Trophoblast cell (in vitro differentiated cells and primary cell): ENCODE results near the gene DYNC2H1.

Experiments
- DNase-seq, 2 donors: peaks; one replicate each; pipeline ENCODE4 v3.0.0-alpha.2; 2016
- H2AFZ ChIP-seq: 2 replicates; pipeline ENCODE4 v1.6.1; 2013; ENCODE audit warnings: low read length, moderate library complexity, mild to moderate bottlenecking; ENCODE audit not compliant: insufficient read depth, poor library complexity
- H2AK5ac ChIP-seq: 2 replicates; pipeline ENCODE4 v1.6.1; 2013; ENCODE audit warnings: mild to moderate bottlenecking, low read length
- H2BK120ac ChIP-seq: 2 replicates; pipeline ENCODE4 v1.6.1; 2013; ENCODE audit warnings: low read length, mild to moderate bottlenecking, moderate library complexity; ENCODE audit not compliant: insufficient read depth, poor library complexity
- H2BK12ac ChIP-seq: 2 replicates; pipeline ENCODE4 v1.6.1; 2013; ENCODE audit warnings: mild to moderate bottlenecking, low read length, moderate library complexity
- H2BK5ac ChIP-seq: 2 replicates; pipeline ENCODE4 v1.6.1; 2013; ENCODE audit warnings: low read length, low read depth, moderate library complexity, mild to moderate bottlenecking; ENCODE audit not compliant: poor library complexity
- H3K14ac ChIP-seq: 2 replicates; pipeline ENCODE4 v1.6.1; 2013; ENCODE audit warnings: mild to moderate bottlenecking, low read length
- H3K18ac ChIP-seq: 2 replicates; pipeline ENCODE4 v1.6.1; 2013; ENCODE audit warnings: mild to moderate bottlenecking, low read length
- H3K23ac ChIP-seq: 2 replicates; pipeline ENCODE4 v1.6.1; 2013; ENCODE audit warnings: low read length
- H3K27ac ChIP-seq: 2 replicates; pipeline ENCODE4 v1.5.1; 2013; ENCODE audit warnings: low read depth, mild to moderate bottlenecking, inconsistent platforms, low read length, moderate library complexity
- H3K27me3 ChIP-seq: 2 replicates; pipeline ENCODE4 v1.6.1; 2013; ENCODE audit warnings: inconsistent platforms, mild to moderate bottlenecking, low read length, moderate library complexity; ENCODE audit not compliant: insufficient read depth
- H3K36me3 ChIP-seq, 2 experiments: 1 replicate in 1 of 2; 2 replicates in 1 of 2; pipeline ENCODE4 v1.6.1; 2013; ENCODE audit warnings: low read length in 2 of 2, mild to moderate bottlenecking in 2 of 2, moderate library complexity in 1 of 2; ENCODE audit not compliant: insufficient read depth in 2 of 2, control insufficient read depth in 1 of 2
- H3K4ac ChIP-seq: 2 replicates; pipeline ENCODE4 v1.6.1; 2013; ENCODE audit warnings: low read depth, mild to moderate bottlenecking, low read length, moderate library complexity
- H3K4me1 ChIP-seq, 2 experiments: 1 replicate in 1 of 2; 2 replicates in 1 of 2; pipeline ENCODE4 v1.6.1; 2013; ENCODE audit warnings: low read length in 2 of 2, mild to moderate bottlenecking in 2 of 2, moderate library complexity in 1 of 2; ENCODE audit not compliant: insufficient read depth in 2 of 2, control insufficient read depth in 1 of 2
- H3K4me2 ChIP-seq: 2 replicates; pipeline ENCODE4 v1.6.1; 2013; ENCODE audit warnings: inconsistent platforms, mild to moderate bottlenecking, low read length, moderate library complexity
- H3K4me3 ChIP-seq: 2 replicates; pipeline ENCODE4 v1.5.1; 2013; ENCODE audit warnings: mild to moderate bottlenecking, low read depth, low read length, inconsistent platforms
- H3K79me1 ChIP-seq: one replicate; pipeline ENCODE4 v1.6.1; 2013; ENCODE audit warnings: low read length
- H3K79me2 ChIP-seq: 2 replicates; pipeline ENCODE4 v1.6.1; 2013; ENCODE audit warnings: low read length, mild to moderate bottlenecking; ENCODE audit not compliant: control insufficient read depth, insufficient read depth, poor library complexity
- H3K9ac ChIP-seq: 2 replicates; pipeline ENCODE4 v1.6.1; 2013; ENCODE audit warnings: mild to moderate bottlenecking, low read length
- H3K9me3 ChIP-seq: 2 replicates; pipeline ENCODE4 v1.6.1; 2013; ENCODE audit warnings: low read depth, mild to moderate bottlenecking, control low read depth, inconsistent platforms, low read length; ENCODE audit not compliant: insufficient read depth
- H4K12ac ChIP-seq: 2 replicates; pipeline ENCODE4 v1.6.1; 2013; ENCODE audit warnings: low read depth, mild to moderate bottlenecking, low read length, moderate library complexity
- H4K8ac ChIP-seq: 2 replicates; pipeline ENCODE4 v1.6.1; 2013; ENCODE audit warnings: low read depth, mild to moderate bottlenecking, low read length, moderate library complexity
- H4K91ac ChIP-seq: one replicate; pipeline ENCODE4 v1.6.1; 2013; ENCODE audit warnings: low read depth, mild to moderate bottlenecking, low read length, moderate library complexity
- WGBS: extraction: QIAGEN DNeasy Blood & Tissue Kit; methylation state at CpG from one replicate; pipeline ENCODE4 v1.1.7; 2013; ENCODE audit warnings: missing lambda C conversion rate; ENCODE audit not compliant: insufficient read length, insufficient coverage; ENCODE audit errors: extremely low coverage; 5-methylcytosine and 5-hydroxymethylcytosine counted together

Gene DYNC2H1

GRCh38 chr11:103272876-103273275 is 163.7 kb downstream of the DYNC2H1 start:
- Histone ChIP-seq H3K27ac (no peak overlapping the region), H3K18ac (no peak overlapping the region), H2BK5ac (no peak overlapping the region), H4K12ac (no peak overlapping the region), H3K4me1 (no peaks in the 10 kb centered on the region), H3K4me2 (no peak overlapping the region), H3K27me3 (no peaks in the 10 kb centered on the region), H4K8ac (no peak overlapping the region), H3K36me3 (no peaks in the 10 kb centered on the region), H3K9ac (no peak overlapping the region), H3K79me2 (no peaks in the 10 kb centered on the region), H2BK120ac (no peak overlapping the region), H3K23ac (no peak overlapping the region), H4K91ac (no peak overlapping the region), H2BK12ac (no peak overlapping the region), H3K14ac (no peak overlapping the region), H3K4ac (no peak overlapping the region), H3K79me1 (no peaks in the 10 kb centered on the region), H2AK5ac (no peak overlapping the region), H3K9me3 (no peaks in the 10 kb centered on the region), H2AFZ (no peak overlapping the region), H3K4me3 (no peak overlapping the region)
- DNase-seq, result no peak
- WGBS, result no CpG with 5 or more reads among the region's 2 CpGs

- no peaks in the 10 kb centered on the region for H3K4me1 ChIP-seq
- no peak overlapping the region for H3K9ac ChIP-seq
- H2BK120ac ChIP-seq, result no peak overlapping the region
- no peaks in the 10 kb centered on the region for H3K9me3 ChIP-seq
- H4K8ac ChIP-seq, result no peak overlapping the region
- H4K12ac ChIP-seq, result no peak overlapping the region
- H3K79me2 ChIP-seq, result no peaks in the 10 kb centered on the region
- H3K36me3 ChIP-seq, result no peaks in the 10 kb centered on the region
- no peak for DNase-seq
- H3K23ac ChIP-seq, result no peak overlapping the region
- H3K79me1 ChIP-seq, result no peaks in the 10 kb centered on the region
- H2BK5ac ChIP-seq, result no peak overlapping the region
- H3K4me2 ChIP-seq, result no peak overlapping the region
- H2AK5ac ChIP-seq, result no peak overlapping the region
- no peak overlapping the region for H3K27ac ChIP-seq
- H2AFZ ChIP-seq, result no peak overlapping the region
- H3K27me3 ChIP-seq, result no peaks in the 10 kb centered on the region
- H3K4me3 ChIP-seq, result no peak overlapping the region
- no peak overlapping the region for H4K91ac ChIP-seq
- no peak overlapping the region for H3K14ac ChIP-seq
- H3K18ac ChIP-seq, result no peak overlapping the region
- H2BK12ac ChIP-seq, result no peak overlapping the region
- no peak overlapping the region for H3K4ac ChIP-seq
These were observed 164.8 kb downstream of the DYNC2H1 start for GRCh38 chr11:103274025-103274424.

- no peak overlapping the region for H2AFZ ChIP-seq
- peak in 1 of 2 donors; percentile 46 for DNase-seq
- no peak overlapping the region for H3K4ac ChIP-seq
- no peaks in the 10 kb centered on the region for H3K79me2 ChIP-seq
- no peak overlapping the region for H3K4me3 ChIP-seq
- H2BK5ac ChIP-seq, result no peak overlapping the region
- H3K79me1 ChIP-seq, result no peaks in the 10 kb centered on the region
- no peak overlapping the region for H3K9ac ChIP-seq
- no peak overlapping the region for H3K23ac ChIP-seq
- H3K27me3 ChIP-seq, result no peaks in the 10 kb centered on the region
- H4K91ac ChIP-seq, result no peak overlapping the region
- H4K8ac ChIP-seq, result no peak overlapping the region
- H3K4me2 ChIP-seq, result no peak overlapping the region
- H3K18ac ChIP-seq, result no peak overlapping the region
- H4K12ac ChIP-seq, result no peak overlapping the region
- no peak overlapping the region for H2BK12ac ChIP-seq
- H3K9me3 ChIP-seq, result no peaks in the 10 kb centered on the region
- H3K4me1 ChIP-seq, result no peaks in the 10 kb centered on the region
- no peak overlapping the region for H3K27ac ChIP-seq
- H3K36me3 ChIP-seq, result no peaks in the 10 kb centered on the region
- no peak overlapping the region for H2BK120ac ChIP-seq
- H3K14ac ChIP-seq, result no peak overlapping the region
- no peak overlapping the region for H2AK5ac ChIP-seq
These were observed 170.6 kb downstream of the DYNC2H1 start for GRCh38 chr11:103279821-103280220.

GRCh38 chr11:103281301-103281700 is 172.1 kb downstream of the DYNC2H1 start:
- no peaks in the 10 kb centered on the region for H3K4me1 ChIP-seq
- no peak overlapping the region for H2BK12ac ChIP-seq
- no peak overlapping the region for H4K8ac ChIP-seq
- H3K23ac ChIP-seq, result no peak overlapping the region
- H3K4me2 ChIP-seq, result no peak overlapping the region
- no peak overlapping the region for H3K14ac ChIP-seq
- WGBS, result no CpG with 5 or more reads among the region's 1 CpG
- no peak overlapping the region for H2AFZ ChIP-seq
- H3K36me3 ChIP-seq, result no peaks in the 10 kb centered on the region
- no peaks in the 10 kb centered on the region for H3K27me3 ChIP-seq
- no peaks in the 10 kb centered on the region for H3K9me3 ChIP-seq
- H4K12ac ChIP-seq, result no peak overlapping the region
- H3K18ac ChIP-seq, result no peak overlapping the region
- no peak overlapping the region for H2AK5ac ChIP-seq
- no peak overlapping the region for H2BK5ac ChIP-seq
- H3K9ac ChIP-seq, result no peak overlapping the region
- no peak overlapping the region for H3K4ac ChIP-seq
- no peak overlapping the region for H4K91ac ChIP-seq
- peak; percentile 68 to 92 for DNase-seq
- H2BK120ac ChIP-seq, result no peak overlapping the region
- no peak overlapping the region for H3K27ac ChIP-seq
- no peaks in the 10 kb centered on the region for H3K79me2 ChIP-seq
- no peak overlapping the region for H3K4me3 ChIP-seq
- H3K79me1 ChIP-seq, result no peaks in the 10 kb centered on the region

- H3K4me1 ChIP-seq, result no peaks in the 10 kb centered on the region
- H2BK120ac ChIP-seq, result no peak overlapping the region
- no peak for DNase-seq
- no peak overlapping the region for H2AFZ ChIP-seq
- H2AK5ac ChIP-seq, result no peak overlapping the region
- no peaks in the 10 kb centered on the region for H3K36me3 ChIP-seq
- H3K79me1 ChIP-seq, result no peaks in the 10 kb centered on the region
- H4K8ac ChIP-seq, result no peak overlapping the region
- no peak overlapping the region for H2BK5ac ChIP-seq
- no peak overlapping the region for H3K18ac ChIP-seq
- H3K4me3 ChIP-seq, result no peak overlapping the region
- WGBS, result no CpG with 5 or more reads among the region's 1 CpG
- H3K4ac ChIP-seq, result no peak overlapping the region
- H2BK12ac ChIP-seq, result no peak overlapping the region
- no peak overlapping the region for H4K12ac ChIP-seq
- H3K9ac ChIP-seq, result no peak overlapping the region
- no peak overlapping the region for H3K14ac ChIP-seq
- H3K27ac ChIP-seq, result no peak overlapping the region
- H3K27me3 ChIP-seq, result no peaks in the 10 kb centered on the region
- H4K91ac ChIP-seq, result no peak overlapping the region
- H3K79me2 ChIP-seq, result no peaks in the 10 kb centered on the region
- no peak overlapping the region for H3K23ac ChIP-seq
- H3K4me2 ChIP-seq, result no peak overlapping the region
- no peaks in the 10 kb centered on the region for H3K9me3 ChIP-seq
These were observed 175.0 kb downstream of the DYNC2H1 start for GRCh38 chr11:103284260-103284659.
